ENCODE data around the gene PHYKPL. TPM values are rescaled to one million over a fixed set of nuclear protein-coding genes. Genes with fewer than 3 reads are reported as not detected.

PHYKPL gene
- total and polyA plus RNA-seq, 2 of the 8 experiments (the other 6 are each of a cell fraction or from before 2014, with no cell fraction given): 25.1 to 32.1 TPM

DNA sequence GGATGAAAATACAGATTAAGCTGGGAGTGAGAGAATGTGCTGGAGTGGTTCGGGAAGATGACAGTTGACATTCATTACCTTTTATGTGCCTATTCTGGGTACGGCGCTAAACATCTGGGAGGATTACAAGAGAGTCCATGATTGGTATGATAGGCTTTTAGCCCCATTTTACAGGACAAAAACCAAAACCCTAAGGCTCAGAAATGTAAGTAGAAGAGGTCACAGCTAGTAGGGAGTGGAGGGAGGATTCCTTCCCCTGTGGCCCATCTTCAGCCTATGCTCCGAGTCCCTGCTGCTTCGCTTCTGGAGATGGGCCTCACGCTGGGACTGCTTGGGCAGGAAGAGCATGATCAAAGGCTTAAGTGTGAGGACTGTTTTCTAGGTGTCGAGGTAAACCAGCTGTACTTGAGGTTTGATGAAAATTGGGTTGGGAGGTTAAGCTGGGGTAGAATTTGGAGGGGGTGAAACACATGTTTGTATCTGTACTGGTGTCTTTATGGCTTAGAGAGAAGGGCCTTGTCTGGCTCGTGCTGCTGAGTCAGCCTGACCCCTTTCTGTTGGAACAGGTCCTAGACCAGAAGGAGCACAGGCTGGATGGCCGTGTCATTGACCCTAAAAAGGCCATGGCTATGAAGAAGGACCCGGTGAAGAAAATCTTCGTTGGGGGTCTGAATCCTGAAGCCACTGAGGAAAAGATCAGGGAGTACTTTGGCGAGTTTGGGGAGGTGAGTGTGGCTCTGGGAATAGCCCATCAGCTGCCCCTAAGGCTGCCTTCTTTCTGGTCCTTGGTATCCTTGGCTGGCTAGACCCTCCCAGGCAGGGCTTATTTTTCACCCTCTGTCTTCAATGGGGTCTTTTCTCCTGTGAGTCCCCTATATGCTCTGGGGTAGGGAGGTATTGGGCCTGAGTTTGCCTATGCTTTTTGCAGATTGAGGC is 26.2 kb downstream of the PHYKPL start:
- peaks cover 4% of the 10 kb centered on the region for H3K23me2 ChIP-seq (ENCODE audit: low read depth, low read length)
- POLR2A ChIA-PET (ENCODE audit: partially characterized antibody): interaction anchor here (0.7 to 31.3 kb wide), 10 partner anchors 9 to 1571 kb away, joined by 3 to 985 read pairs (median 3); partner anchors contain the start of genes GMCL2 and PHYKPL
- peak overlapping the region; percentile 84 to 95 for H3K4me2 ChIP-seq (ENCODE audit: insufficient read depth in 1 of 2, low read depth in 2 of 2, low read length in 2 of 2)
- H3K4me3 ChIP-seq (ENCODE audit: extremely low read depth in 1 of 4, insufficient read depth in 2 of 4, low read depth in 3 of 4, low read length in 4 of 4): peak overlapping the region; percentile 93 to 100 (median 100); a peak in 7 of 8 replicates
- H2AFZ ChIP-seq (ENCODE audit: low read length): no peak overlapping the region
- H3K4ac ChIP-seq (replicated peaks; ENCODE audit: insufficient read length, low read depth, low read length): no peak overlapping the region
- no peaks in the 10 kb centered on the region for H3K9me3 ChIP-seq (ENCODE audit: insufficient read depth in 2 of 2, low read depth in 1 of 2, low read length in 1 of 2)
- no peak overlapping the region for H2BK5ac ChIP-seq (ENCODE audit: low read depth, low read length)
- H3K23ac ChIP-seq (ENCODE audit: insufficient read length): no peak overlapping the region
- no peaks in the 10 kb centered on the region for H3K27me3 ChIP-seq (replicated peaks in 1 of 4; ENCODE audit: control insufficient read depth in 3 of 4, extremely low read depth in 1 of 4, insufficient read depth in 3 of 4, low read length in 3 of 4)
- H2AK5ac ChIP-seq (ENCODE audit: low read depth, low read length): no peak overlapping the region
- CTCF ChIA-PET (ENCODE audit: partially characterized antibody): interaction anchor here (0.7 to 3.3 kb wide), 6 partner anchors 9 to 715 kb away, joined by 3 to 20 read pairs (median 4); no protein-coding TSS in a partner anchor
- H3K18ac ChIP-seq (ENCODE audit: extremely low read depth, low read length): no peak overlapping the region
- H3K14ac ChIP-seq (ENCODE audit: insufficient read length): no peak overlapping the region
- peaks cover 48 to 62% (median 59%) of the 10 kb centered on the region in 4 experiments for H3K36me3 ChIP-seq (ENCODE audit: control insufficient read depth in 2 of 4, insufficient read depth in 4 of 4, low read length in 3 of 4)
- H2BK20ac ChIP-seq (ENCODE audit: low read length): no peak overlapping the region
- no peak for DNase-seq (ENCODE audit: low read depth in 1 of 2, low spot score in 2 of 2)
- no peak overlapping the region for H3K27ac ChIP-seq (ENCODE audit: low read depth, low read length)
- no peak for FAIRE-seq
- no peak overlapping the region for H4K5ac ChIP-seq (ENCODE audit: insufficient read length, low read depth, low read length)
- H2BK15ac ChIP-seq (ENCODE audit: low read length): no peak overlapping the region
- peak overlapping the region; percentile 97 to 99 (median 99); a peak in 6 of 7 replicates for H3K9ac ChIP-seq (replicated peaks in 1 of 4; ENCODE audit: extremely low read depth in 1 of 4, low read depth in 3 of 4, low read length in 3 of 4)
- H4K91ac ChIP-seq (replicated peaks; ENCODE audit: insufficient read length, low read length): no peak overlapping the region
- H2BK12ac ChIP-seq (ENCODE audit: low read depth, low read length): no peak overlapping the region
- H3K79me2 ChIP-seq (ENCODE audit: control insufficient read depth in 1 of 2, insufficient read depth in 2 of 2, low read length in 2 of 2): peaks cover 27 to 49% of the 10 kb centered on the region in 2 experiments
- peaks cover 0 to 10% (median 4%) of the 10 kb centered on the region in 4 experiments; a peak in 5 of 7 replicates for H3K4me1 ChIP-seq (replicated peaks in 1 of 4; ENCODE audit: control insufficient read depth in 3 of 4, insufficient read depth in 4 of 4, low read length in 3 of 4)
- no peak overlapping the region for H4K8ac ChIP-seq (ENCODE audit: extremely low read depth, insufficient read depth, low read length)
- peaks cover 20% of the 10 kb centered on the region for H3K79me1 ChIP-seq (ENCODE audit: low read depth, low read length)
- no peak overlapping the region for H3K56ac ChIP-seq (replicated peaks; ENCODE audit: insufficient read length, low read depth, low read length)
- WGBS, 2 experiments (ENCODE audit: extremely low coverage in 1 of 2, insufficient coverage in 1 of 2, insufficient read length in 1 of 2, insufficient replicate concordance in 2 of 2, low coverage in 1 of 2, low lambda C conversion rate in 2 of 2, missing lambda C conversion rate in 1 of 2): 81% methylated on average over 12 of the region's 12 CpGs; no CpG with 5 or more reads in 1 of the 2 experiments
- H2BK120ac ChIP-seq (replicated peaks; ENCODE audit: low read depth, low read length): no peak overlapping the region
- H4K20me1 ChIP-seq (replicated peaks in 1 of 2; ENCODE audit: control insufficient read depth in 1 of 2, insufficient read depth in 2 of 2, low read length in 2 of 2): peaks cover 45 to 47% of the 10 kb centered on the region in 2 experiments
- TF ChIP-seq POLR2AphosphoS5 (IDR thresholded peaks at IDR 0.05; ENCODE audit: low read depth, low read length) (peak; percentile 75), RXRA (IDR thresholded peaks at IDR 0.05; ENCODE audit: insufficient read depth, low read depth, low read length) (no peak), RNF2 (IDR thresholded peaks at IDR 0.05; ENCODE audit: borderline replicate concordance, low read depth, low read length, missing control alignments, poor library complexity, severe bottlenecking) (no peak), MAFK (IDR thresholded peaks at IDR 0.05; ENCODE audit: low read depth, low read length) (no peak), CREB1 (IDR thresholded peaks at IDR 0.05) (no peak), POLR2A (IDR thresholded peaks at IDR 0.05; ENCODE audit: control extremely low read depth in 1 of 2, low read depth in 2 of 2, low read length in 2 of 2) (peak in 1 of 2 experiments; percentile 75; a peak in 2 of 3 replicates), CBX5 (IDR thresholded peaks at IDR 0.05; ENCODE audit: low read depth, low read length) (no peak), SIN3A (conservative IDR thresholded peaks at IDR 0.05 in 1 of 2, IDR thresholded peaks at IDR 0.05 in 1 of 2; ENCODE audit: low read depth in 1 of 2, low read length in 2 of 2) (no peak)
- TF ChIP-seq, protein P1, sequence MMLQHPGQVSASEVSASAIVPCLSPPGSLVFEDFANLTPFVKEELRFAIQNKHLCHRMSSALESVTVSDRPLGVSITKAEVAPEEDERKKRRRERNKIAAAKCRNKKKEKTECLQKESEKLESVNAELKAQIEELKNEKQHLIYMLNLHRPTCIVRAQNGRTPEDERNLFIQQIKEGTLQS (IDR thresholded peaks at IDR 0.05; ENCODE audit: insufficient read depth, low read depth, low read length): no peak
- TF ChIP-seq, protein P2, sequence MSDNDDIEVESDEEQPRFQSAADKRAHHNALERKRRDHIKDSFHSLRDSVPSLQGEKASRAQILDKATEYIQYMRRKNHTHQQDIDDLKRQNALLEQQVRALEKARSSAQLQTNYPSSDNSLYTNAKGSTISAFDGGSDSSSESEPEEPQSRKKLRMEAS (IDR thresholded peaks at IDR 0.05): no peak
